SKM-1 treated with dmso at 0.1 percent for 144 hours (cell line): ENCODE results near the gene TCF7L2.

Experiments used
- DNase-seq: peaks from one replicate; lab custom pipeline; 2025; ENCODE audit not compliant: unreplicated experiment; lab: John Stamatoyannopoulos, UW

Gene TCF7L2

GRCh38 chr10:112949875-112950507 lies at the start of gene TCF7L2:
Gene TCF7L2, plus strand, starts transcription at chr10:112950247. Its CDS starts 510 bp downstream, at chr10:112950757.
- peak; percentile 94 for DNase-seq

GRCh38 chr10:112902730-112903129 lies 47.3 kb upstream of the TCF7L2 start:
- DNase-seq, result no peak

- DNase-seq, result no peak
Measured at GRCh38 chr10:112904000-112904399, 46.0 kb upstream of the TCF7L2 start.

DNA sequence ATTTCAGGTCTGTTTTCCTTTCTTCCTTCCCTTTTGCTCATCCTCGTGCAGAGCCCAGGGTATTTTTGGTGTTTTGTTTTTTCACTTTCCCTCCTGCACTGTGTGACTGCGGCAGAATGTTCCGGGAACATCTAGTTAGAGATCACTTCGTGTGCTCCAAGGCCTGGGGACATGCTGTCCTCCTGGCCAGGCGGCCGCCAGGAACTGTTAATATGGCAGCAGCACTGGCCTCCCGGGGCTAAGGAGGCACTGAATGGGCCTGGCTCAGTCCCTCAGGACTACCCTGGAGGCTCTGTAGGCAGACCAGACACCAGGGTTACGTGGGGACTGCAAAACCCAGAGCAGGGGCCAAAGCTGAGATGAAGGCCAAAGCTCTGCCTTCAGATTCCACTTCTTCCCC lies 43.1 kb upstream of the TCF7L2 start:
- no peak for DNase-seq

DNA sequence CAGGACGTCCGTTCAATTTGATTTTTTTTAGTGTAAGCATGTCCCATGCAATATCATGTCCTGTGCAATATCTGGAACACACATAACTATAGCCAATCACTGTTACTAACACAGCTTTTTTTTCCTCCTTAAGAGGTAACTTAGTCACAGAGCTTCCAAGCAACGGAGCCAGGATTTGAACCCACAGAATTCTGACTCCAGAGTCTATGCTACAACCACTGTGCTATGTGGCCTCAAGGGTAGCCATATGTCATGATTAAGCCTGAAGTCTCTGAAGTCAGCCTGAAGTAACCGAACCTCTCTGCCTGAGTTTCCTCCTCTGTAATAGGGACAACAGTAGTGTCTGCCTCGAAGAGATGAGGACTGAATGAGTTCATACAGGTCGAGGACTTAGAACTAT lies 42.2 kb upstream of the TCF7L2 start:
- DNase-seq, result no peak

- DNase-seq, result no peak
Measured at GRCh38 chr10:112911206-112911605, 38.8 kb upstream of the TCF7L2 start.

DNA sequence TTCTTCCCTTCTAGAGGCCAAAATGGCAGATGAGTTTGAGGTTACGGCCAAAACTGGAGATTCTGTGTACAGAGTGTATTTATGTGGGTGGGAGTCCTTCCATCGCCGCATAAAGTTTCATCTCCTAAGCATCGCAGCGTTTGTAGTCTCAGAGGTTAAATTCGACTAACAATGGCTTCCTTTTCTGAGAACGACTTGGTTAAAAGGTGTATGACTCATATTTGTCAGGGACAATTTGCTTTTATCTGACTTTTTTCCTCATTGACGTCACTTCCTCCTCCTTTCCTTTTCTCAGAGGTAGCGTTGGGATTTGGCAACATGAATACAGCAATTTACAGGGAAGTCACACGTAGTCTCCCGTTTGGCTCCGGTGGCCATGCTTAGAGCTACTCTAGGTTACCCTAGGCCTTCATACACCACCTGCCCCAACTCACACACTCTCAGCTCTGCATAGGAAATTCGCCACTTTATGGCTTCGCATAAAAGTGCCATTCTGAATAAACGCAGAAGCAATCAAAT lies 37.6 kb upstream of the TCF7L2 start:
- no peak for DNase-seq

DNA sequence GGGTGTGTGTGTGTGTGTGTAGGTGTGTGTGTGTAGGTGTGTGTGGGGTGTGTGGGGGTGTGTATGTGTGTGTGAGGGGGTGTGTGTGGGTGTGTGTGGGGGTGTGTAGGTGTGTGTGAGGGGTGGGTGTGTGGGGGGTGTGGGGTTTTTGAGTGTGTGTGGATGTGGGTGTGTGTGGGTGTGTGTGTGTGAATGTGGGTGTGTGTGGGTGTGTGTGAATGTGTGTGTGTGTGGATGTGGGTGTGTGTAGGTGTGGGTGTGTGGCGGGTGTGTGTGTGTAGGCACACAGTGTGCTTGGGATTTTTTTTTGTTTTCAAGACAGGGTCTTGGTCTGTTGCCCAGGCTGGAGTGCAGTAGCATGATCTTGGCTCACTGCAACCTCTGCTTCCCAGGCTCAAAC lies 36.8 kb upstream of the TCF7L2 start:
- DNase-seq, result no peak

- peak; percentile 22 for DNase-seq
Measured at GRCh38 chr10:112913661-112914287, 36.3 kb upstream of the TCF7L2 start.

GRCh38 chr10:112914288-112914952 lies 35.6 kb upstream of the TCF7L2 start:
- no peak for DNase-seq

DNA sequence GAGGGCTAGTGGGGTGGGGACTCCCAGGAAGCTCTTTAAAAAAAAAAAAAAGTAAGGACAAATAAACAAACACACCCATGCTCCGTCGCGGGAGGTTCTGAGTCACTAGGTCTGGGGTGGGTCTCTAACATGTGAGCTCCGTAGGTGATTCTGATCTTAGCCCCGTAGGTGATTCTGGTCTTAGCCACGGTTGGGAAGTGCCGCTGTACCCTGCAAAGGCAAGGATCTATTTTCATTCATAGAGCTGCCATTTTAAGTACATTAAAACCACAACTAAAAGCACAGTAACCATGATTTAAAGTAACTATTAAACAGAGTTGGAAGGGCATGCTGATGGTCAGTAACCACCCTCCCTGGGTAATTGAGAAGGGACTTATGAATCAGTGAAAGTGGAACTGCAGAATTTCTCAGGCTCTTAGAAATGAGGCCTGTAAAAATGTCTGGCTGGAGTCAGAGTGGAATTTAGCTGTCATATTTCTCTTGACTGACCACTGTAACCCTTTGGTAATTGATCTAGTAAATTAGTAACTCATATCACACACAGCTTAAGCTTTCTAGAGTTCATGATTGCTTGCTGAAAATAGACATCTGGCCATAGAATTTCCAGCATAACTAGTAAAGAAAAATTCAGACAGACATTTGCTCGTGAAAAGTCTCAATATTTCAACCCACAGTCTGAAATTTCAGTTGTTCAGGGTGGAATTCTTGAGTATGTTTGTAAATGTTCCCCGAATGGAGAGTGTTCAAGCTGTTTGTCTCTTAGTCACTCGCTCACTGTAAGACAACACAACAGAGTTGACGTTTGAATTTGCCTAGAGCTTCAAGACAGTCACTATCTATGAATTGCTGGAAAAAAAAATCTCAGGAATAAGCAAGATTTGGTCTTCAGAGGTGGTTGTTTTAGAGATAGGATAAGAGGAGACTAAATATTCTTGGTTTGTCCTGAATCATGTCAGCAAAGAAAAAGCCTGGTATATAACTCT lies 34.2 kb upstream of the TCF7L2 start:
- no peak for DNase-seq

- DNase-seq, result no peak
Measured at GRCh38 chr10:112917681-112918080, 32.4 kb upstream of the TCF7L2 start.

GRCh38 chr10:112918771-112919170 lies 31.3 kb upstream of the TCF7L2 start:
- DNase-seq, result no peak

DNA sequence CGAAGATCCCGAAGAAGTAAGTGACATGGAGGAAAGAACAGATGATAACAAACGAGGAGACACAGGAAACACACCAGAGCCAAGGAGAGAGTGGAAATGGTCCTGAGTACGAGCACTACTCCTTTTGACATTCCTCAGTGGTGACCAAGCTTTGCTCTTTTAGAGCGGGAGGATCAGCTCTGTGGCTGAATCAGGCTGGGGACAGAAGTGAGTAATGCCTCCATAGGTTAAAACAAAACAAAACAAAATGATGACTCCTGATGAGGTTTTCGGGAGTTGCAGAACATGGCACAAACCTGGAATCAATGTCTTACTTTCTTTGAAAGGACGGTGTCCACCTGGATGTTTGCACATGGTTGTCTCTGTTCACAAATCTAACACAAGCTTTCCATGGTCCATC lies 30.3 kb upstream of the TCF7L2 start:
- no peak for DNase-seq

DNA sequence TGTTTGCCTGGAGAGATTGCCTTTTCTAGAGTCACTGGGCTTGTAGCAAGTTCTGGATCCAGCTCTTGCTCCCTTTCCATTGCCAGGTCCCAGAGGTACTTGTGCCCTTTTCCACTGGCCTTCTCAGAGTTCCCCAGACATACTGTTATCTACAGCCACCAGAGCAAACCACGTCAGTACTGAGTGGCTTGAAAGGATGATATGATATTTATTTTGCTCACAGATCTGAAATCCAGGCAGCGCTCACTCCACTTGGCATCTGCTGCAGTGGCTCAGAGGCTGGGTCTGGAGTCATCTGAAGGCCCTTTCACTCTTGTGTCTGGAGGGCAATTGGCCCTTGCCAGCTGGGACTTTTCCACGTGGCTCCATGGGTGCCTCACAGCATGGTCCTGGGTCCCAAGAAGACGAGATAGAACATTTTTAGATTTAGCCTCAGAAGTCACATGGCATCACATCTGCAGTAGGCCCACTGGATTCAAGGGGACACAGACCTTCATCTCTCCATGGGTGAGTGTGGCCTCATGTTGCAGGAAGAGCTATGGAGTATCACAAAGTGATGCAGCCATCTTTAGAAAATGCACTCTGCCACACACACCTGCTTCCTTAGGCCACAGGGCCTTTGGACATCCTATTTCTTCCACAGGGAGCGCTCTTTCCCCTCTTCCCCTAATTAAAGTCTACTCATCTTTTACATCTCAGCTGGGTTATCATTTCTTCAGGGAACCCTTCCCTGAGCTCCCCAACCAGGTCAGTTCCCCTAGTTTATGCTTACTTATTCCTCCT lies 22.9 kb upstream of the TCF7L2 start:
- no peak for DNase-seq

- no peak for DNase-seq
Measured at GRCh38 chr10:112927980-112928379, 22.1 kb upstream of the TCF7L2 start.

GRCh38 chr10:112932658-112933057 lies 17.4 kb upstream of the TCF7L2 start:
- no peak for DNase-seq

- DNase-seq, result no peak
Measured at GRCh38 chr10:112934193-112934592, 15.9 kb upstream of the TCF7L2 start.

GRCh38 chr10:112938808-112939482 lies 11.1 kb upstream of the TCF7L2 start:
- DNase-seq, result no peak

DNA sequence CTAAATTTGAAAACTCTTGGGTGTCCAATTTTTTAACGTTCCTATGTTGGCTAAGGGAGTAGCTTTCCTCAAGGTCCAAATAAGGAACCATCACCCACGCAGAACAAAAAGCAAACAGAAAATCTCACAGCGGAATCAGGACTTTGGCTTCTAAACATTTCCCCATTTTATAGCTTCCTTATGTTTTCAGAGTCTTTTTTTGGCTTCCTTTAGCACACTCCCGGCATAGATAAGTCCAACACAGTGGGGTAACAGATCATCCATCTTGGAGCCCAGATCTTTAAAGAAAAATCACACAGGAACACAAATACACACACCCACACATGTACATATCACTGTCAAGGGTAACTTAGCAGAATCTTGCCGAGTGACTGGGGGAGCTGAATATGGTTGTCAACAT lies 4.2 kb upstream of the TCF7L2 start:
- DNase-seq, result no peak
